Measurements from ENCODE around the gene DPEP2.

DNA sequence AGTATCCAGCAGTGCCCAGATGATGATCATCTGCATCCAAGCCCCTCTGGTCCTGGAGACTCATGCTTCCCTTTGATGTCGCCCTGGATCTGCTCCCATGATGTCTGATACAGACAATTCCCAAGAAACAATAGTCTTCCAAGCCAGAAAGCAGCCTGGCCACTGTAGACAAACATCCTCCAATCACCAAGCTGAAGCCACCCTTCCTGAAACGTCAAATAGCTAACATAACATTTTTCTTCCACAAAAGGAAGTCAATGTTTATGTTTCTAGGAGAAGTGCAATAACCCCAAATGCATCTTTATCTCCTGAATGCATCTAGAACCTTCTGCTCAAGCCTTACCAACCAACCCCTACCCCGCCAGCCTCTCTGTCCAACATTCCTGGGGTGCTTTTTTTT is 1.2 kb upstream of the DPEP2 start:
- TF ChIP-seq HDAC2 (IDR thresholded peaks at IDR 0.05) (no peak), RAD21 (IDR thresholded peaks at IDR 0.05; ENCODE audit: insufficient read depth, low read depth, low read length) (no peak), TCF7 (IDR thresholded peaks at IDR 0.05; ENCODE audit: borderline replicate concordance) (no peak)
- TF ChIP-seq, protein P1, sequence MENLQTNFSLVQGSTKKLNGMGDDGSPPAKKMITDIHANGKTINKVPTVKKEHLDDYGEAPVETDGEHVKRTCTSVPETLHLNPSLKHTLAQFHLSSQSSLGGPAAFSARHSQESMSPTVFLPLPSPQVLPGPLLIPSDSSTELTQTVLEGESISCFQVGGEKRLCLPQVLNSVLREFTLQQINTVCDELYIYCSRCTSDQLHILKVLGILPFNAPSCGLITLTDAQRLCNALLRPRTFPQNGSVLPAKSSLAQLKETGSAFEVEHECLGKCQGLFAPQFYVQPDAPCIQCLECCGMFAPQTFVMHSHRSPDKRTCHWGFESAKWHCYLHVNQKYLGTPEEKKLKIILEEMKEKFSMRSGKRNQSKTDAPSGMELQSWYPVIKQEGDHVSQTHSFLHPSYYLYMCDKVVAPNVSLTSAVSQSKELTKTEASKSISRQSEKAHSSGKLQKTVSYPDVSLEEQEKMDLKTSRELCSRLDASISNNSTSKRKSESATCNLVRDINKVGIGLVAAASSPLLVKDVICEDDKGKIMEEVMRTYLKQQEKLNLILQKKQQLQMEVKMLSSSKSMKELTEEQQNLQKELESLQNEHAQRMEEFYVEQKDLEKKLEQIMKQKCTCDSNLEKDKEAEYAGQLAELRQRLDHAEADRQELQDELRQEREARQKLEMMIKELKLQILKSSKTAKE (IDR thresholded peaks at IDR 0.05; ENCODE audit: low read depth, poor library complexity, severe bottlenecking) = no peak

Data from GM12878 (cell line).